Tibial artery (tissue), 4 donors: ENCODE measurements around the gene NPPB.

Experiments
- DNase-seq, 2 donors: peaks; one replicate each; pipeline ENCODE4 v3.0.0-alpha.2; 2019
- H3K27ac ChIP-seq, 2 donors: fragments of 200-600 bp; sonication (generic) in 1 of 2; 1 replicate in 1 of 2; 2 replicates in 1 of 2; pipeline ENCODE4 v1.5.1; 2018 to 2019; ENCODE audit warnings: mild to moderate bottlenecking in 1 of 2
- H3K27me3 ChIP-seq, 2 donors: fragments of 200-600 bp; sonication (generic) in 1 of 2; one replicate each; pipeline versions ENCODE4 v1.5.1 to v1.6.0; 2016 to 2019
- H3K36me3 ChIP-seq, 3 donors: fragments of 200-600 bp; sonication (generic) in 2 of 3; one replicate each; pipeline ENCODE4 v1.5.1; 2016 to 2019; ENCODE audit warnings: mild to moderate bottlenecking in 2 of 3
- H3K4me1 ChIP-seq, 4 donors: fragments of 200-600 bp; sonication (generic) in 2 of 4; 1 replicate in 3 of 4; 2 replicates in 1 of 4; pipeline ENCODE4 v1.5.1; 2016 to 2019
- H3K4me3 ChIP-seq, 2 donors: fragments of 200-600 bp; sonication (generic) in 1 of 2; 1 replicate in 1 of 2; 2 replicates in 1 of 2; pipeline ENCODE4 v1.5.1; 2018 to 2019; ENCODE audit warnings: mild to moderate bottlenecking in 2 of 2
- H3K9me3 ChIP-seq, 3 donors: fragments of 200-600 bp; sonication (generic) in 1 of 3; one replicate each; pipeline ENCODE4 v1.5.1; 2016 to 2019
- intact Hi-C: fragments of 100-400 bp; cut with DNase I; formaldehyde crosslinking; loops from one replicate; pipeline ENCODE4 v1.15.0; 2023; ENCODE audit warnings: low total_unique reads
- TF ChIP-seq, protein P1 (sequence below), 2 experiments: fragments of 200-600 bp in 1 of 2; fragments of 450-650 bp in 1 of 2; IDR thresholded peaks; one replicate each; pipeline ENCODE4 v1.5.1; 2017 to 2019; ENCODE audit warnings: antibody characterized with exemption in 2 of 2, mild to moderate bottlenecking in 1 of 2, moderate library complexity in 1 of 2

Gene NPPB

DNA sequence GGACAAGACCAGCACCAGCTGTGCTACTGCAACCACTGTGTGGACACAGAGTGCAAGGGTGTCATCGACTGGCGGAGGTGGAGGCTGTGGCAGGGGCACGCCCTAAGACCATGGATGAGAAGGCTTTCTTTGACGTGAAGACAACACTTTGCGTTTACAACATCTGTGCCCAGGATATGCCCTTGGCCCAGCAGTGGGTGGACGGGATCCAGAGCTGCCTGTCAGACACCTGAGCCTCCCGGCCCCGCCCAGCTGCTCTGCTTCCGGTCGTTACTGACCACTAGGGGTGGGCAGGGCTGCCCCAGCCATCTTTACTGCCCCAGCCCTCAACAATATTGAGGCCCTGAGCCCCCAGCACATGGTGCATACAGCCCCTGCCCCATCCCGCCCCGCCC is 21.4 kb upstream of the NPPB start:
- intact Hi-C loops: no loop called here
- Histone ChIP-seq H3K9me3 (no peaks in the 10 kb centered on the region), H3K27me3 (peaks cover 0 to 27% of the 10 kb centered on the region in 2 donors), H3K4me1 (peaks cover 0 to 14% (median 10%) of the 10 kb centered on the region in 4 donors), H3K36me3 (no peaks in the 10 kb centered on the region), H3K4me3 (no peak overlapping the region), H3K27ac (no peak overlapping the region)
- TF ChIP-seq, protein P1, sequence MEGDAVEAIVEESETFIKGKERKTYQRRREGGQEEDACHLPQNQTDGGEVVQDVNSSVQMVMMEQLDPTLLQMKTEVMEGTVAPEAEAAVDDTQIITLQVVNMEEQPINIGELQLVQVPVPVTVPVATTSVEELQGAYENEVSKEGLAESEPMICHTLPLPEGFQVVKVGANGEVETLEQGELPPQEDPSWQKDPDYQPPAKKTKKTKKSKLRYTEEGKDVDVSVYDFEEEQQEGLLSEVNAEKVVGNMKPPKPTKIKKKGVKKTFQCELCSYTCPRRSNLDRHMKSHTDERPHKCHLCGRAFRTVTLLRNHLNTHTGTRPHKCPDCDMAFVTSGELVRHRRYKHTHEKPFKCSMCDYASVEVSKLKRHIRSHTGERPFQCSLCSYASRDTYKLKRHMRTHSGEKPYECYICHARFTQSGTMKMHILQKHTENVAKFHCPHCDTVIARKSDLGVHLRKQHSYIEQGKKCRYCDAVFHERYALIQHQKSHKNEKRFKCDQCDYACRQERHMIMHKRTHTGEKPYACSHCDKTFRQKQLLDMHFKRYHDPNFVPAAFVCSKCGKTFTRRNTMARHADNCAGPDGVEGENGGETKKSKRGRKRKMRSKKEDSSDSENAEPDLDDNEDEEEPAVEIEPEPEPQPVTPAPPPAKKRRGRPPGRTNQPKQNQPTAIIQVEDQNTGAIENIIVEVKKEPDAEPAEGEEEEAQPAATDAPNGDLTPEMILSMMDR (IDR thresholded peaks at IDR 0.05): no peak
- no peak for DNase-seq

DNA sequence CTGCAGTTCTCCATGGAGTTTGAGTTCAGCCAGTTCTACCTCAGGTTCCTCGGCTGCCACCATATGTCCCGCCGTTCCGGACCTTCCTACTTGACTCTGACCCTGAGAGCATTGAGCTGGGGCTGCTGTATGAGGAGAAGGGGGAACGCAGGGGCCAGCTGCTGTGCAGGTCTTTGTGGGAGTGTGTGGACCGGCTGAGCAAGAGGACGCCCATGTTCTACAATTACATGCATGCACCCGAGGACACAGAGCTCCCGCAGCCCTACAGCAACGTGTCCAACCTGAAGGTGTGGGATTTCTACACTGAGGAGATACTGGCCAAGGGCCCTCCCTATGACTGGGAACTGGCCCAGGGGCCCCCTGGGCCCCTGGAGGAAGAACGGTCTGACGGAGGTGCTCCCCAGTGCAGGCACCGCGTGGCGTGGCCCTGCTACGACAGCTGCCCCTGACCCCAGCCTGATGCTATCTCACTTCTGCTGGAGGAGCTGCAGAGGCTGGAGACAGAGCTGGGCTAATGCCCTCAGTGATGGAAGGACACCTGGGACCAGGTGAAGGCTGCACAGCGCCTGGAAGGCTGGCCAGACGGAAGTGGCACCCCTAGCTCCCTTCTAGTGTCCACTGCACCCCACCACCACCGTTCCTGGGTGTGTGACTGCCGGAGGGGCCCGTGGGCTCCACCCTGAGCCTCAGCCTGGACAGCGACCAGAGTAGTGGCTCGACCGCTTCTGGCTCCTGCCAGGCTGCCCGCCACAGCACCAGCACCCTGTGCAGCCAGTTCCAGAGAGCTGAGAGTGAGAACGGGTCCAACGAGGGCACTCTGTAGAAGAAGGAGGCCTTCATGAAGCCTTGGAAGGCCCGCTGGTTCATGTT is 20.8 kb upstream of the NPPB start:
- Histone ChIP-seq H3K27me3 (peaks cover 0 to 27% of the 10 kb centered on the region in 2 donors), H3K4me1 (peaks cover 0 to 14% (median 11%) of the 10 kb centered on the region in 4 donors), H3K4me3 (no peak overlapping the region), H3K36me3 (no peaks in the 10 kb centered on the region), H3K9me3 (no peaks in the 10 kb centered on the region), H3K27ac (no peak overlapping the region)
- TF ChIP-seq, protein P1 (IDR thresholded peaks at IDR 0.05): no peak
- intact Hi-C loops: no loop called here
- DNase-seq: no peak

DNA sequence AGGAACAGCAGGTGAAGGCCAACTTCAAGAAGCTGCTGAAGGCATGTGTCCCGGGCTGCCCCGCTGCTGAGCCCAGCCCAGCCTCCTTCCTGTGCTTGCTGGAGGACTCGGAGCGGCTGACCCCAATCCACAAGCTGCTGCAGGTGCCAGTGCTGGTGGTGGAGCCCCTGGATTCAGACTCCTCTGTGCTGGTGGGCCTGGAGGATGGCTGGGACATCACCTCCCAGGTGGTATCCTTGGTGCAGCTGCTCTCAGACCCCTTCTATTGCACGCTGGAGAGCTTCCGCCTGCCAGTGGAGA is 20.1 kb upstream of the NPPB start:
- peaks cover 0 to 18% (median 13%) of the 10 kb centered on the region in 4 donors for H3K4me1 ChIP-seq
- H3K27me3 ChIP-seq: peaks cover 0 to 27% of the 10 kb centered on the region in 2 donors
- TF ChIP-seq, protein P1 (IDR thresholded peaks at IDR 0.05): no peak
- H3K36me3 ChIP-seq: no peaks in the 10 kb centered on the region
- no peaks in the 10 kb centered on the region for H3K9me3 ChIP-seq
- intact Hi-C loops: no loop called here
- no peak overlapping the region for H3K4me3 ChIP-seq
- no peak for DNase-seq
- no peak overlapping the region for H3K27ac ChIP-seq

DNA sequence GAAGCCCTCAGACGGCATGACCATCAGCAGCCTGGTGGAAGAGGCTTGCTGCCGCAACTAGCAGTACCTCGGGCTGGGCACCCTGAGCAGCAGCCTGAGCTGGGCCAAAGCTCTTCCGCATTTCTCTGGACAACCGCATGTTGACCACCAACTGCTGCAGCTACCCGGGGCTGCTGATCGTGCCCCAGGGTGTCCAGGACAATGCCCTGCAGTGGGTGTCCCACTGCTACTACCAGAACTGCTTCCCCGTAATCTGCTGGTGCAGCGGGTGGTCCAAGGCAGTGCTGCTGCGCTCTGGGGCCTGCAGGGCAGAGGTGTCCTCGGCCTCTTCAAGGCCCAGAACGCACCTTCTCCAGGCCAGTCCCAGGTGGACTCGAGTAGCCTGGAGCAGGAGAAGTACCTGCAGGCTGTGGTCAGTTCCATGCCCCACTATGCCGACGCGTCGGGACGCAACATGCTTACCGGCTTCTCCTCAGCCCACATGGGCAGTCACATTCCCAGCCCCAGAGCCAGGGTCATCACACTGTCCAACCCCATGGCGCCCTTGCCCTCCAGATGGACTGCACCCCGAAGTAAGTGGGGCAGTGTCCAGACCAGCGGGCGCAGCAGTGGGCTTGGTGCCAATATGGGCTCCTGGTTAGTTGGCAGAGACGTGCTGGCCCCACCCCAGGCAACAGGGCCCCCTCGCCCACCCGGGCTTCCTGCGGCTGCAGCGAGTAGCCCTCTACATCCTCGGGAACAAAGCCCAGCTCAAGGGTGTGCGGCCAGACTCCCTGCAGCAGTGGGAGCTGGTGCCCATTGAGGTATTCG is 19.5 kb upstream of the NPPB start:
- Histone ChIP-seq H3K9me3 (no peaks in the 10 kb centered on the region), H3K27ac (no peak overlapping the region), H3K4me3 (no peak overlapping the region), H3K27me3 (peaks cover 0 to 30% of the 10 kb centered on the region in 2 donors), H3K4me1 (peaks cover 0 to 19% (median 13%) of the 10 kb centered on the region in 4 donors), H3K36me3 (no peaks in the 10 kb centered on the region)
- DNase-seq: no peak
- intact Hi-C loops: no loop called here
- TF ChIP-seq, protein P1 (IDR thresholded peaks at IDR 0.05): no peak

DNA sequence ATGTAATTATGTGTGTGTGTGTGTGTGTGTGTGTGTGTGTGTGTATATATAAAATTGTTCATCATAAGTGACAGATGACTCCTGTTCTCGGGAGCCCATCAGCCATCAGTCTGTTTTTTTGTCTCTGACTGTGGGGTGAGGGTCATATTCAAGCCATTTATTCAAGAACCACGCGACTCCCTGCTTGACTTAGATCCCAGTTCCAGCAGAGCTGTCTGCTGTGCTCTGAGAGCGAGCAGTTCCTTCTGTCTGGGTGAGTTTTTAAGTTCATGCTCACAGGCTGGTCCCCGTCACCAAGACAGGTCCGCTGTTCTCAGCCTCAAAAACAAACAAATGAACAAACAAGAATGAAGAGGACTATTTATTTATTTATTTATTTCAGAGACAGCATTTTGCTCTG is 18.3 kb upstream of the NPPB start:
- TF ChIP-seq, protein P1 (IDR thresholded peaks at IDR 0.05): no peak

More for the DNA sequence above, 18.3 kb upstream of the NPPB start:
- Histone ChIP-seq H3K36me3 (no peaks in the 10 kb centered on the region), H3K27ac (no peak overlapping the region), H3K27me3 (peaks cover 0 to 37% of the 10 kb centered on the region in 2 donors), H3K4me3 (no peak overlapping the region), H3K9me3 (no peaks in the 10 kb centered on the region), H3K4me1 (peaks cover 0 to 19% (median 13%) of the 10 kb centered on the region in 4 donors)
- intact Hi-C loops: no loop called here
- DNase-seq: no peak
